Endothelial cell (in vitro differentiated cells): Measurements from ENCODE around the gene IQCH. TPM values are rescaled to one million over a fixed set of nuclear protein-coding genes. Genes with fewer than 3 reads are reported as not detected.

Source experiments
- DNase-seq: peaks from one replicate; pipeline ENCODE4 v3.0.0; 2021; ENCODE audit warnings: low spot score
- H3K27ac Mint-ChIP-seq: one replicate; pipeline ENCODE4 v1.8.0; 2021; ENCODE audit warnings: mixed read lengths, inconsistent platforms; ENCODE audit not compliant: unreplicated experiment
- H3K27me3 Mint-ChIP-seq: one replicate; pipeline ENCODE4 v1.8.0; 2021; ENCODE audit warnings: mild to moderate bottlenecking, moderate library complexity, mixed read lengths, inconsistent platforms; ENCODE audit not compliant: unreplicated experiment
- H3K36me3 Mint-ChIP-seq: one replicate; pipeline ENCODE4 v1.8.0; 2021; ENCODE audit warnings: mild to moderate bottlenecking, low read depth, mixed read lengths, inconsistent platforms; ENCODE audit not compliant: unreplicated experiment
- H3K4me1 Mint-ChIP-seq: one replicate; pipeline ENCODE4 v1.8.0; 2021; ENCODE audit warnings: mild to moderate bottlenecking, mixed read lengths, inconsistent platforms; ENCODE audit not compliant: unreplicated experiment
- H3K4me3 Mint-ChIP-seq: one replicate; pipeline ENCODE4 v1.8.0; 2021; ENCODE audit warnings: mild to moderate bottlenecking, mixed read lengths, inconsistent platforms; ENCODE audit not compliant: unreplicated experiment
- H3K9me3 Mint-ChIP-seq: one replicate; pipeline ENCODE4 v1.8.0; 2021; ENCODE audit warnings: mixed read lengths, inconsistent platforms; ENCODE audit not compliant: unreplicated experiment
- CTCF ChIP-seq: fragments of 200-600 bp; sonication (generic); IDR thresholded peaks from one replicate; pipeline ENCODE4 v1.5.0; 2021; ENCODE audit warnings: antibody characterized with exemption; ENCODE audit not compliant: unreplicated experiment
- total RNA-seq: library from RNA; stranded (reverse); fragmentation: NEBNext Ultra II Directional; extraction: Animal tissue kit (Norgen Biotek cat#: 25700); gene quantifications from one replicate; pipeline ENCODE4 v1.2.1, GENCODE V29; 2021; ENCODE audit not compliant: unreplicated experiment

Gene IQCH
- total RNA-seq, 1 donor from 2014 or later = 2.4 TPM

- DNase-seq = no peak
- no peak overlapping the region for H3K27ac Mint-ChIP-seq
- H3K4me3 Mint-ChIP-seq = no peak overlapping the region
- no peaks in the 10 kb centered on the region for H3K36me3 Mint-ChIP-seq
- no peaks in the 10 kb centered on the region for H3K4me1 Mint-ChIP-seq
- no peaks in the 10 kb centered on the region for H3K9me3 Mint-ChIP-seq
- TF ChIP-seq CTCF = no peak
- no peaks in the 10 kb centered on the region for H3K27me3 Mint-ChIP-seq
These were observed 273.9 kb downstream of the IQCH start for GRCh38 chr15:67528513-67528912.

- Mint-ChIP-seq H3K36me3 (no peaks in the 10 kb centered on the region), H3K27ac (no peak overlapping the region), H3K27me3 (no peaks in the 10 kb centered on the region), H3K4me1 (no peaks in the 10 kb centered on the region), H3K9me3 (no peaks in the 10 kb centered on the region), H3K4me3 (no peak overlapping the region)
- no peak for DNase-seq
- TF ChIP-seq CTCF = no peak
These were observed 276.9 kb downstream of the IQCH start for GRCh38 chr15:67531379-67531914.

DNA sequence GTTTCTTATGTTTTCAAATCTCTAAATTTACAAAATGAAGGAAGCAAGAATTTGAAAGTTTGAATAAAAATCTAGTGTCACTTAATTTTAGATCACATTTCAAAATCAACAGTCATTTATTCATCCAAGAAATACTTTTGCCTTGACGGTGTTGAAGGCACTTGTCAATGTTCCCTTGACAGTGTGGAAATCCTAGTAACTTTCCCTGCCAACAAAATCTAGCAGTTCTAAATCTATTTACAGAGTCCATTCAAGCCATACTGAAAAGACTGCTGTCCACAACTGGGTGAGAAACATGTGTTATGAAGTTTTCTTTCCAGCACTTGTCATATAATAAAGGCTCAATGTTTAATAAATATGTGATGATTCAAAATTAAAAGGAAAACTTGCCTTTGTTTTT, 279.3 kb downstream of the IQCH start:
- no peak for DNase-seq
- Mint-ChIP-seq H3K27me3 (no peaks in the 10 kb centered on the region), H3K4me1 (no peaks in the 10 kb centered on the region), H3K4me3 (no peak overlapping the region), H3K27ac (no peak overlapping the region), H3K36me3 (no peaks in the 10 kb centered on the region), H3K9me3 (no peaks in the 10 kb centered on the region)
- no peak for TF ChIP-seq CTCF

DNA sequence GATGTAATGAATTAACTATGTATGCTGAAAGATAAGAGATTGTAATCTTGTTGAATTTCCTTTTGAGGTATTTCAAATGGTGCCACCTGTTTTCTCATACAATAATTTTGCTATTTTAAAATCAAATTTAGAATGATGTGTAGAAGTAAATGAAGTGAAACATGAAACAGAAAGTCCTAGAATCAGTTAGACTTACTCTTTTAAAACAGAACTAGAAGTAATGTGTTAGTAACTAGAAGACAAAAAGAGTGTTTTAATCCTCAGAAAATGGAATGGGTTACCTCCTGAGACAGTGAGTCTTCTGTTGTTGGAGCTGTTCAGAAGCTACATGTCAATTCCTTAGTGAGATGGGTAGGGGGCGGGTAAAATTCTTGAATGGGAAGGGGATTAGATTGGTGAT, 279.8 kb downstream of the IQCH start:
- H3K4me1 Mint-ChIP-seq = no peaks in the 10 kb centered on the region
- no peaks in the 10 kb centered on the region for H3K36me3 Mint-ChIP-seq
- no peaks in the 10 kb centered on the region for H3K9me3 Mint-ChIP-seq
- no peaks in the 10 kb centered on the region for H3K27me3 Mint-ChIP-seq
- H3K4me3 Mint-ChIP-seq = no peak overlapping the region
- DNase-seq = no peak
- H3K27ac Mint-ChIP-seq = no peak overlapping the region
- no peak for TF ChIP-seq CTCF

GRCh38 chr15:67537771-67538170, 283.2 kb downstream of the IQCH start:
- Mint-ChIP-seq H3K36me3 (no peaks in the 10 kb centered on the region), H3K4me1 (peaks cover 6% of the 10 kb centered on the region), H3K4me3 (no peak overlapping the region), H3K27ac (no peak overlapping the region), H3K27me3 (peaks cover 2% of the 10 kb centered on the region), H3K9me3 (no peaks in the 10 kb centered on the region)
- TF ChIP-seq CTCF = no peak
- DNase-seq = no peak
